Loucy (cell line): ENCODE data around the gene ASIP.

Experiments used
- H2AFZ ChIP-seq: fragments of 200-600 bp; sonication (generic); 2 replicates; pipeline ENCODE4 v1.6.0; 2016; ENCODE audit warnings: antibody characterized with exemption, mild to moderate bottlenecking, low read length, moderate library complexity
- H3F3A ChIP-seq: fragments of 200-600 bp; 2 replicates; pipeline ENCODE4 v1.6.0; 2016; ENCODE audit warnings: antibody characterized with exemption, low read depth, mild to moderate bottlenecking
- H3K27me3 ChIP-seq: fragments of 200-600 bp; sonication (generic); 2 replicates; pipeline ENCODE4 v1.6.1; 2014; ENCODE audit warnings: low read length, mild to moderate bottlenecking; ENCODE audit not compliant: insufficient read depth, poor library complexity, severe bottlenecking
- H3K36me3 ChIP-seq: fragments of 200-600 bp; sonication (generic); 2 replicates; pipeline ENCODE4 v1.6.1; 2016; ENCODE audit warnings: low read length; ENCODE audit not compliant: insufficient read depth
- H3K4me1 ChIP-seq: fragments of 200-600 bp; sonication (generic); 2 replicates; pipeline ENCODE4 v1.5.1; 2014; ENCODE audit warnings: low read length, mild to moderate bottlenecking; ENCODE audit not compliant: insufficient read depth, poor library complexity, severe bottlenecking
- H3K4me2 ChIP-seq: fragments of 200-600 bp; sonication (generic); 2 replicates; pipeline ENCODE4 v1.6.0; 2014; ENCODE audit warnings: antibody characterized with exemption, low read length, low read depth, mild to moderate bottlenecking; ENCODE audit not compliant: poor library complexity, severe bottlenecking
- H3K4me3 ChIP-seq: fragments of 200-600 bp; sonication (generic); 2 replicates; pipeline ENCODE4 v1.5.1; 2014; ENCODE audit warnings: low read length, mild to moderate bottlenecking, mixed read lengths; ENCODE audit not compliant: poor library complexity, severe bottlenecking
- H3K79me2 ChIP-seq: fragments of 200-600 bp; sonication (generic); 2 replicates; pipeline ENCODE4 v1.6.1; 2014; ENCODE audit warnings: low read length; ENCODE audit not compliant: insufficient read depth
- H3K9ac ChIP-seq: fragments of 200-600 bp; sonication (generic); 2 replicates; pipeline ENCODE4 v1.6.0; 2014; ENCODE audit warnings: mild to moderate bottlenecking, low read depth, low read length, moderate library complexity; ENCODE audit not compliant: poor library complexity, severe bottlenecking
- H3K9me2 ChIP-seq: fragments of 200-600 bp; sonication (generic); replicated peaks from 2 replicates; pipeline ENCODE4 v1.6.1; 2016; ENCODE audit warnings: low read depth, low read length, mixed read lengths
- H3K9me3 ChIP-seq: fragments of 200-600 bp; sonication (generic); 2 replicates; pipeline ENCODE4 v1.6.1; 2014; ENCODE audit warnings: mild to moderate bottlenecking, antibody characterized with exemption, low read length, low read depth; ENCODE audit not compliant: insufficient read depth
- H4K20me1 ChIP-seq: fragments of 200-600 bp; sonication (generic); 2 replicates; pipeline ENCODE4 v1.6.0; 2014; ENCODE audit warnings: antibody characterized with exemption, low read length, mild to moderate bottlenecking; ENCODE audit not compliant: insufficient read depth, poor library complexity, severe bottlenecking
- EZH2phosphoT487 ChIP-seq: fragments of 200-600 bp; IDR thresholded peaks from 2 replicates; pipeline ENCODE4 v1.6.1; 2018; ENCODE audit warnings: antibody characterized with exemption, mild to moderate bottlenecking, moderate library complexity, borderline replicate concordance
- TF ChIP-seq, protein P1 (sequence below): fragments of 200-600 bp; sonication (generic); conservative IDR thresholded peaks from 2 replicates; pipeline ENCODE4 v1.5.1; 2014; ENCODE audit warnings: mild to moderate bottlenecking, antibody characterized with exemption, low read length

Gene ASIP

DNA sequence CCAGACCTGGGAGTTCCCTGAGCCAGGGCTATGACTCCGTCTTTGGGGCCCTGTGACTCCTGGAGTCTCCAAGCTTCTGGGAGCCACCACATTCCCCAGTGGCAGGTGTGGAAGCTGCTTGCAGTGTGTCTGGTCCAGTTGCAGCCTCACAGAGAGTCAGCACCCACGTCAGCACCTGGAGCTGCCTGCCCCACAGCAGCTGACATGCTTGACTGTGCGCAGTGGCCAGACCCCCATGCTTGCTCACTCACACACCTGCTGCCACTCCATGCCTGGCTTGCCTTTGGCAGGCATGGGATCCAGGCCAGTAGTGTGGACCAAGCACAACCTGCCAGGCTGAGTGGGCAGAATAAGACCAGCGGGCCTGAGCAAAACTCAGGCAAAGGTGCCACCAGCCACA lies 31.0 kb upstream of the ASIP start:
- Histone ChIP-seq H3K9me2 (no peaks in the 10 kb centered on the region), H3K36me3 (no peaks in the 10 kb centered on the region), H3K27me3 (no peaks in the 10 kb centered on the region), H2AFZ (no peak overlapping the region), H3F3A (no peaks in the 10 kb centered on the region), H3K4me3 (no peak overlapping the region), H3K4me2 (no peak overlapping the region), H3K9ac (no peak overlapping the region), H3K4me1 (no peaks in the 10 kb centered on the region), H3K79me2 (no peaks in the 10 kb centered on the region), H3K9me3 (no peaks in the 10 kb centered on the region), H4K20me1 (no peaks in the 10 kb centered on the region)
- TF ChIP-seq, protein P1, sequence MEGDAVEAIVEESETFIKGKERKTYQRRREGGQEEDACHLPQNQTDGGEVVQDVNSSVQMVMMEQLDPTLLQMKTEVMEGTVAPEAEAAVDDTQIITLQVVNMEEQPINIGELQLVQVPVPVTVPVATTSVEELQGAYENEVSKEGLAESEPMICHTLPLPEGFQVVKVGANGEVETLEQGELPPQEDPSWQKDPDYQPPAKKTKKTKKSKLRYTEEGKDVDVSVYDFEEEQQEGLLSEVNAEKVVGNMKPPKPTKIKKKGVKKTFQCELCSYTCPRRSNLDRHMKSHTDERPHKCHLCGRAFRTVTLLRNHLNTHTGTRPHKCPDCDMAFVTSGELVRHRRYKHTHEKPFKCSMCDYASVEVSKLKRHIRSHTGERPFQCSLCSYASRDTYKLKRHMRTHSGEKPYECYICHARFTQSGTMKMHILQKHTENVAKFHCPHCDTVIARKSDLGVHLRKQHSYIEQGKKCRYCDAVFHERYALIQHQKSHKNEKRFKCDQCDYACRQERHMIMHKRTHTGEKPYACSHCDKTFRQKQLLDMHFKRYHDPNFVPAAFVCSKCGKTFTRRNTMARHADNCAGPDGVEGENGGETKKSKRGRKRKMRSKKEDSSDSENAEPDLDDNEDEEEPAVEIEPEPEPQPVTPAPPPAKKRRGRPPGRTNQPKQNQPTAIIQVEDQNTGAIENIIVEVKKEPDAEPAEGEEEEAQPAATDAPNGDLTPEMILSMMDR = no peak
- TF ChIP-seq EZH2phosphoT487 = no peak

DNA sequence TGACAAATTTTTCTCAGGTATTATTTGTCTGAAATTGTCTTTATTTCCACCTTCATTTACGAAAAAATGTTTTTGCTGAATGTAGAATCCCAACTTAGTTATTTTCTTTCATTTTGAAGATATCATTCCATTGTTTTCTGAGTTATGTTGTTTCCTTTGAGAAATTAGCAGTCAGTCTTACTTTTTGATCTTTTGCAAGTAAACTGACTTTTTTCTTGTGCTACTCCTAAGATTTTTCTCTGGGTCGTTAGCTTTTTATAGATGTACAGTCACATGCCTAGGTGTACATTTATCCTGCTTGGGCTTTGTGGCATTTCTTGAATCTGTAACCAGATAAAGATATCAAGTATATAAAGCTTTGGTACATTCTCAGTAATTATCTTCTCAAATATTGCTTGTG lies 29.6 kb upstream of the ASIP start:
- H3F3A ChIP-seq = no peaks in the 10 kb centered on the region
- H3K4me1 ChIP-seq = no peaks in the 10 kb centered on the region
- TF ChIP-seq, protein P1 = no peak
- no peak for TF ChIP-seq EZH2phosphoT487
- H3K36me3 ChIP-seq = no peaks in the 10 kb centered on the region
- H3K27me3 ChIP-seq = no peaks in the 10 kb centered on the region
- no peaks in the 10 kb centered on the region for H3K9me2 ChIP-seq
- H3K4me2 ChIP-seq = no peak overlapping the region
- no peak overlapping the region for H3K4me3 ChIP-seq
- no peaks in the 10 kb centered on the region for H3K79me2 ChIP-seq
- H4K20me1 ChIP-seq = no peaks in the 10 kb centered on the region
- H3K9ac ChIP-seq = no peak overlapping the region
- H3K9me3 ChIP-seq = no peaks in the 10 kb centered on the region
- H2AFZ ChIP-seq = no peak overlapping the region

DNA sequence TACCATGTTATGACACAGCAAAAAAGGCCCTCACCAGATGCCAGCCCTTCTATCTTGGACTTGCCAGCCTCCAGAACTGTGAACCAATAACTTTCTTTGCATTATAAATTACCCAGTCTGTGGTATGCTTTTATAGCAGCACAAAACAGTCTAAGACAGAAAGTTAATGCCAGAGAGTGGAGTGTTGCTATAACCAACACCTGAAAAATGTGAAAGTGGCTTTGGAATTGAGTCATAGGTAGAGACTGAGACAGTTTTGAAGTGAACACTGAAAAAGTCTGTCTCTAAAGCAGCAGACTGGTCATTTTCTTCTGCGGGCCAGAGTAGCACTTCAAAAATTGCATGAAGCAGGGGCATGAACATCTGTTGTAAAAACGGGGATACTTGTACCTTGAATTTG lies 28.0 kb upstream of the ASIP start:
- no peaks in the 10 kb centered on the region for H4K20me1 ChIP-seq
- no peaks in the 10 kb centered on the region for H3K4me1 ChIP-seq
- no peak overlapping the region for H3K9ac ChIP-seq
- no peaks in the 10 kb centered on the region for H3K27me3 ChIP-seq
- no peaks in the 10 kb centered on the region for H3K9me3 ChIP-seq
- no peaks in the 10 kb centered on the region for H3K36me3 ChIP-seq
- no peak overlapping the region for H2AFZ ChIP-seq
- no peak overlapping the region for H3K4me3 ChIP-seq
- TF ChIP-seq, protein P1 = no peak
- no peak for TF ChIP-seq EZH2phosphoT487
- no peak overlapping the region for H3K4me2 ChIP-seq
- no peaks in the 10 kb centered on the region for H3F3A ChIP-seq
- H3K79me2 ChIP-seq = no peaks in the 10 kb centered on the region
- no peaks in the 10 kb centered on the region for H3K9me2 ChIP-seq
